GM19455 (cell line): Measurements from ENCODE around the gene PLEKHA1.

Source experiments
- ATAC-seq: cut with Tn5 transposase; IDR thresholded peaks from one replicate; pipeline ENCODE4 v1.9.1; 2021; ENCODE audit not compliant: unreplicated experiment

Gene PLEKHA1

DNA sequence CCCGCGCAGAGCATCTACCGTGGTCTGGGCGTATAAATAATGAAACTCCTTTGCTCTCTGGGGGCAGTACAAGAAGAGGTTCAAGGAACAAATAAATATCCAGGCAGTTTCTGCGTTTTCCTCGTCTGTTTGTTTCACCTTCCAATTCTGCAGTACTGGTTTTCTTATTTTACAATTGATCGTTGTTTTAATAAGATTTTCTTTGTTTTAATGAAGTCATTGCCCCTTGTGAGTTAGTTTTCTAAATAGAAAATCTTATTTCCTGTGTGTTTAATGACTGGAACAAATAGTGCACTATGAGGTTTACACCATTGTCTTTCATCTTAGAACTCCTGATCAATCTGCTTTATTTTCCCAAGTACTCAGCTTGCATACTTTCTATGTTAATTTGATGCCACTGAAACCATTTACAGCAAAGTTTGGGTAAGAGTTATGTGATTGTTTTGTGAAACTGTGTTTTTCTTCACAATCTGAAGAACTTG is 1.2 kb downstream of the PLEKHA1 start:
- ATAC-seq = no peak

DNA sequence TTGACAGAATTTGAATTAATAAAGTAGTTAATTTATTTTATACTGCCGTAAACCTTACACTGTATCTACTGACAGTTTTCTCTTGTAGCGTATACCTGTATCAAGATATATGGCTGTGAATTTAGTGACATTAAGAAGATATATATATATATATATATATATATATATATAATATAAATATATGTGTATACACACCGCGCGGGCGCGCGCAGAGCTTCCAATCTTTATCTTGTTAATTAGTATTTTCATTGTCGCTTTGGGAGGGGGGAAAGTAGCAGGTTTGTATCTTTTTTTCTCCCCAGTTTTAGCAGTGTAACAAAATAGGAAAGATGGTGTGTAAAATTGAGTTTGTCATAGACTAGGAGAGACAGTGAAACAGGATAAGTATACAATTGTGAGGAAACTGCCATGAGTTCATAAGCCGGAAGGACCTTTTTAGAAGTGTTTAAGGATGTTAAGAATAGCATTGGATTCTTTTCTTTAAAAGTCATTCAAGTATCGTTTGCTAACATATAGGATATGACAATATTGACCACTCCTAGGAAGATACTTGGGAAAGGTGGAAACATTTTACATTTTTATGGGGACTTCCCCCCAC is 2.0 kb downstream of the PLEKHA1 start:
- ATAC-seq = no peak

DNA sequence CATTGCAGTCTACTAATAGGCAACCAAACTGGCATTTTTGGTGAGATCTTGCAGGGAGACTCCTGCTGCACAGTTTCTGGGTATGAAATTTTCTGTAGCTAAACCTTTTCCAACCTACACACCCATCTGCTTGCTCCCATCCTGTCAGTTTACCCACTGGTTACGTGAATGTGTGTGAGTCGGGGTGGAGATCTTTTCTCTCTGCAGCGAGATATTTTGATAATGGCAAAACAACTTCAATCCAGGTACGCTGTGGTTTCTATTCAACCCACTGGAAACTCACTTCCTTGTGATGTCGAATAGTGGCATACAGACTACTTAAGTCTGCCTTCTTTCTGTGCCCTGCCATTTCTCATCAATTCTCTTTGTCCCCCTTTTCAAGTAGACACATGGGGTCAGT is 4.5 kb downstream of the PLEKHA1 start:
- no peak for ATAC-seq

GRCh38 chr10:122379537-122379936 is 5.0 kb downstream of the PLEKHA1 start:
- no peak for ATAC-seq

DNA sequence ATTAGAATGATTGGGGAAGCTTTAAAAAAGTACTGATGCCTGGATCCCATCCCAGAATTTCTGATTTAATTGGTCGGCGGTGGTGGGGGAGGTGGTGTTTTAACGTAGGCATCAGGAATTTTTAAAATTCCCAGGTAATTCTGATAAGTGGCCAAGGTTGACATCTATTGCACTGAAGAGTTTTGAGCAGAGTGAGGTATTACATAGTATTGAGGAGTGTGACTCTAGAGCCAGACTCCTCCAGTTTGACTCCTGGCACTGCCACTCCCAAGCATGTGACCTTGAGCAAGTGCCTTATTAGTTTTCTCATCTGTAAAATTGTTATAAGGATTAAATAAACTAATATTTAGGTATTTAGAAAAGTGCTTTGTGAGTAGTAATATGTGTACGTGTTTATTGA is 6.2 kb downstream of the PLEKHA1 start:
- no peak for ATAC-seq

DNA sequence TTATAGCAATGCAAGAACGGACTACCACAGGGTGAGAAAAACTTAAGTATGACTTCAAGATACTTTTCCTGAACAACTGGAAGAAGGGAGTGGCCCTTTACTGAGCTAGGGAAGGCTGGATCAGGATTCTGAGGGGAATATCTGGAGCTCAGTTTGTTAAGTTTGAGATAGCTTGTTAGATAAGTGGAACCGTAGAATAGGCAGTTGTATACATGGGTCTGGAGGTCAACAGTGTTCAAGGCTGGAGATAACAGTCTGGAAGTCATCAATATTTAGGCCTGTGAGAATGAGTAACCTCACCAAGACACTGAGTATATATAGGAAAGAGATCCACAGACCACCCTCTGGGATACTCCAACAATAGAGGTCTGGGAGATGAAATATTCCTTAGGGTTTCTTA is 7.2 kb downstream of the PLEKHA1 start:
- no peak for ATAC-seq

DNA sequence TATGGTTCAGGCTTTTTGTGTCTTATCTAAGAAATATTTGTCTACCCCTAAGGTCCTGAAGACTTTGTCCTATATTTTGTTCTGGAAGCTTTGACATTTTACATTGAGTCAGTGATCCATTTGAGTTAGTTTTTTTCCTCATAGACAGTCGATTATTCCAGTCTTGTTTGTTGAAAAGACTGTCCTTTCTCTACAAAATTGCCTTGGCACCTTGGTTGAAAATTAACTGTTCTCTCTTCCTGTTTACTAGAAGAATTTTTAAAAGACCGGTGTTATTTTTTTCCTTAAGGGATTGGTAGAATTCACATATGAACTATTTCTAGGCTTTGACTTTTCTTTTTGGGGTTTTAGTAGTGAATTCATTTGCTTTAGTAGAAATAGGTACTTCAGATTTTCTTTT is 12.0 kb downstream of the PLEKHA1 start:
- ATAC-seq = no peak

GRCh38 chr10:122387572-122387971 is 13.1 kb downstream of the PLEKHA1 start:
- no peak for ATAC-seq

GRCh38 chr10:122388287-122388997 is 13.9 kb downstream of the PLEKHA1 start:
- ATAC-seq = no peak

DNA sequence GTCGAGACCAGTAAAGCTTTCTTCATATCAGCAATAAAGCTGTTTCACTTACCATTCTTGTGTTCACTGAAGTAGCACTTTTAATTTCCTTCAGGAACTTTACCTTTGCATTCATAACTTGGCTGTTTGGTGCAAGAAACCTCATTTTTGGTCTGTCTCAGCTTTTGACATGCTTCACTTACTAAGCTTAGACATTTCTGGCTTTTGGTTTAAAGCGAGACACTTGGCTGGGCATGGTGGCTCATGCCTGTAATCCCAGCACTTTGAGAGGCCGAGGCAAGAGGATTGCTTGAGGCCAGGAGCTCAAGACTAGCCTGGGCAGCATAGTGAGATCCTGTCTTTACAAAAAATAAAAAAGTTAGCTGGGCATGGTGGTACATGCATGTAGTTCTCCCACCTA is 15.8 kb downstream of the PLEKHA1 start:
- no peak for ATAC-seq

GRCh38 chr10:122390679-122391078 is 16.2 kb downstream of the PLEKHA1 start:
- no peak for ATAC-seq

GRCh38 chr10:122391875-122392274 is 17.4 kb downstream of the PLEKHA1 start:
- ATAC-seq = no peak

- no peak for ATAC-seq
Measured at GRCh38 chr10:122392835-122393234, 18.3 kb downstream of the PLEKHA1 start.

DNA sequence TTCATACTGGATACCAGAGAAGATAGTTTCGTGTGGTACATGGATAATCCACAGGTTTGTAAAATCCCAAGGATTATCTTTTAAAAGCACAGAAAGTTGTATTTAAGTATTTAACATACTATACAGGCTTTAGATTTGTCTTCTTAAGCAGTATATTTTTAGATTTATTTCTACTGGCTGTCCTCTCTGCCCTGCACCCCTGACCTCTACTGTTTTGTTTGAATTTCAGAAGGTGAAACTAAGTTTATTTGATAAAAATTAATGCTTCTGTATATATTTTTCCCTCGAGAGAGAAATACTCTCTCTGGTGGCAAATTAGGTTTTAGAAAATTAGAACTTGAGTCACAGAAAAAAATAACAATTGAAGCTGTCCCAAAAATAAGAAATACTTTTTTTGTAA is 18.8 kb downstream of the PLEKHA1 start:
- no peak for ATAC-seq

DNA sequence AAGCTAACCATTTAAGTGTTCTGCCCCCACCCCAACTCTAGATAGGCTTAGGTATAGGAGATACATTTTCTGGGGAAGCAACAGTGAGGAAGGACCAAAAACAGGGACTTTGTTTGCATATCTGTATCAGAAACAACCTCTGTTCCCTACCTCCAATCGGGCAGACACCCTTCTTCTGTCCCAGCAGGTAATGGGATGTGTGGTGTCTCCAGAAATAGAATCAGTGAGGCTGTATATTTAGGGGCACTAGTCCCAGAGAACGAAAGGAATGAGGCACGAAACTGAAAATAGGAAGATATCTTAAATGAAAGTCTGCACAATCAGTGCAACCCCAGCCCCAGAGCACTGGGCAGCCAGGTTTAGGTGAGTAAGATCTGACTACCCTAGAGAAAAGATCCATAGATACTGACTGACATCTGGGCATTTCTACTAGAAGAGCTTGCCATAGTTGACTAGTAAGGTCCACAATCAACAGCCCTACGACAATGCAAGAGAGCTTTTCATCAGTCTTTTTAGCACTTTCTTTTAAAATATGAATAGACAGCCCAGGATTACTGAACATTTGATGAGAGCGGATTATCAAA is 28.1 kb downstream of the PLEKHA1 start:
- no peak for ATAC-seq

GRCh38 chr10:122404576-122404975 is 30.1 kb downstream of the PLEKHA1 start:
- ATAC-seq = no peak

DNA sequence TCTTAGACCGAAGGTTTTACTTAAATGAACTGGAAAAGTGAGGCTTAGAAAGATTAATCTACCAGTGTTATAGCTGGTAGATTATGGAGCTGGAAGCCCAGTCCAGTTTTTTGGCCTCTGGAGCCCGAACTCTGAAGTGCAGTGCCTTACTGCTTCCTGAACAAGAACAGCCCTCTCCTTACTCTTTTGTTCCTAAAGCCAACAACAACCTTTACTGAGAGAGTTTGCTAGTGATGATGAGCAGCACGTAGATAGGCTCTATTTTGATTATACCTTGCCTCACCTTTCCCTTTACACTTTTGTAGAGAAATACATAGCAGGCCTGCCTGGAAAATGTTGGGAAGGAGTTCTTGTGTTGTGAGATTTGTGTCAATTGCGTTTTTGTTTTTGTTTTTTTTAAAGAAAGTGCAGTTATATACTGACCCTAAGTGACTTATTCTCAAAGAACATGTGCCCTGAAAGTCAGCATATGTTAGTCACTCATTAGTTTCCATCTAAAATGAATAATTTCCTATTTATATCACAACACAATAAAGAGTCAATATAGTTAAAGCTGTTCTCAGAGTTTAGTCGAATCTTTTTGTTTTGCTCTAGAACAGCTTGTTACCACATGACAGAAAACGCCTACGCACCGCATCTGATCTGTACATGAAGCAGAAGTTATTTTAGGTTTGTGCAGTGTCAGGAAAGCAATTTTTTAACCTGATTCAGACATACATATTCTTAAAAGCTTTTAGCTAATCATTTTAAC is 33.0 kb downstream of the PLEKHA1 start:
- no peak for ATAC-seq

DNA sequence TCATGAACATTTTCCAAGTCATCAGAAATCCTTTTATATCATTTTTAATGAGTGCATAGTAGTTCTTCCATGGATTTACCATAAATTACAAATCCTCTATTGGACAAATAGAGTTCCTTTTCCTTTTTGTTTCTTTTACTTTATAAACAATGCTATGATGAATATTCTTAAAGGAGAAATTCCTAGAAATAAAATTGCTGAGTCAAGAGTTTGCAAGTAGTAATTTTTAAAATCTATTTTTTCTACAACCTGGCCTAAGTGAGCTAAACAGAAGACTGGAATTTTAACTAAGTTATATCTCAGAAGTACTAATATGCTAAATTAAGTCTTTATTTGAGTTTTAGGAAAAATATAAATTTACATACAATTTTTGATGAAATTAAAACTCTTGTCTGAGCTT is 38.8 kb downstream of the PLEKHA1 start:
- ATAC-seq = no peak

DNA sequence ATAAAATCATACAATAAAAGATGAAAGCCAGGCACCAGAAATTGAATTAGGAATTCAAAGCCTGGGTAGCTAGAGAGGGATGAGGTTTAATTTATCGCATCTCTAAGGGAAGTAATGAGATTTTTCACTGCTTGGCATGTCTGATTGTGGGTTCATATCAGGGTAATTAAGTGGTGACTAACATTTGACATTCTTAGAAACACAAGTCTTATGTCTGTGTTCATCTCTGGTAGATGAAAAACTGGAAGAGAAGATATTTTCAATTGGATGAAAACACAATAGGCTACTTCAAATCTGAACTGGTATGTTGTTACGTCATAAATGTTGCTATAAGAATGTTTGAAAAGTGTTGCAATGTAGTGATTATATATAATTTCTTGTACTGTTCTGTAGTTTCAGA is 43.2 kb downstream of the PLEKHA1 start:
- ATAC-seq = no peak

GRCh38 chr10:122419016-122419415 is 44.5 kb downstream of the PLEKHA1 start:
- ATAC-seq = no peak

- ATAC-seq = no peak
Measured at GRCh38 chr10:122419876-122420623, 45.5 kb downstream of the PLEKHA1 start.
